Right cardiac atrium (tissue), 5 donors: ENCODE results near the gene LIX1L. TPM values are rescaled to one million over a fixed set of nuclear protein-coding genes. Genes with fewer than 3 reads are reported as not detected.
"Not testable (repeated sequence)": the region's sequence is repeated elsewhere in the genome, so short reads cannot be mapped to it uniquely, and the experiment has no call there.

Experiments used
- ATAC-seq, 2 donors: fragments of 200-7000 bp; cut with Tn5 transposase; one replicate each; pipeline versions ENCODE4 v1.8.0 to v1.9.1; 2020; ENCODE audit warnings: moderate library complexity in 2 of 2, mild to moderate bottlenecking in 1 of 2
- DNase-seq, 3 donors: peaks; one replicate each; pipeline ENCODE4 v3.0.0-alpha.2; 2020
- H3K27ac ChIP-seq: one replicate; pipeline ENCODE4 v1.5.1; 2013; ENCODE audit warnings: mild to moderate bottlenecking, low read length, control low read depth, moderate library complexity
- H3K27me3 ChIP-seq: one replicate; pipeline ENCODE4 v1.6.1; 2013; ENCODE audit not compliant: control insufficient read depth, insufficient read depth
- H3K4me1 ChIP-seq: one replicate; pipeline ENCODE4 v1.6.1; 2013; ENCODE audit warnings: low read length; ENCODE audit not compliant: control insufficient read depth, insufficient read depth
- H3K4me3 ChIP-seq: one replicate; pipeline ENCODE4 v1.5.1; 2013; ENCODE audit warnings: low read length, control low read depth
- H3K9me3 ChIP-seq: one replicate; pipeline ENCODE4 v1.6.1; 2013; ENCODE audit warnings: low read length; ENCODE audit not compliant: control insufficient read depth
- WGBS: extraction: QIAGEN DNeasy Blood & Tissue Kit; methylation state at CpG from one replicate; pipeline ENCODE4 v1.1.7; 2013; 5-methylcytosine and 5-hydroxymethylcytosine counted together
- intact Hi-C, 4 donors: fragments of 100-400 bp; cut with DNase I; formaldehyde crosslinking; loops; one replicate each; pipeline versions ENCODE4 v1.11.0 to v1.14.0; 2022 to 2023
- polyA plus RNA-seq: library from polyadenylated mRNA; stranded (reverse); fragments of 200-250 nt; gene quantifications from one replicate; pipeline ENCODE4 v1.2.3, GENCODE V29; 2013
- total RNA-seq, 4 donors: library from RNA; stranded (reverse); fragmentation: NEBNext Ultra II Directional; extraction: Animal tissue kit (Norgen Biotek cat#: 25700); gene quantifications; one replicate each; pipeline ENCODE4 v1.2.1, GENCODE V29; 2021
- donor health status: healthy with polysubstance abuse.
- donor health status: DM: no; HTN: yes; CAD: no.
- donor health status: DM: no; HTN: no; CAD: no.
- donor health status: DM: no; HTN: yes; CAD: no; lungs with severe emphysema.
- donor health status: DM: yes; HTN: yes; CAD: no.

The LIX1L gene
- total and polyA plus RNA-seq, 5 donors = 11.9 to 39.2 (median 28.3) TPM

GRCh38 chr1:145949219-145949618 is 8.6 kb downstream of the LIX1L start:
- H3K9me3 ChIP-seq = no peaks in the 10 kb centered on the region
- intact Hi-C loops = no loop called here
- 84% methylated on average over 4 of the region's 4 CpGs for WGBS
- H3K4me3 ChIP-seq = no peak overlapping the region
- DNase-seq (no peak), ATAC-seq (peak in 1 of 2 donors; percentile 15)
- H3K4me1 ChIP-seq = no peaks in the 10 kb centered on the region
- no peak overlapping the region for H3K27ac ChIP-seq
- no peaks in the 10 kb centered on the region for H3K27me3 ChIP-seq

GRCh38 chr1:145947551-145947950 is 10.3 kb downstream of the LIX1L start:
- DNase-seq = no peak
- Histone ChIP-seq H3K4me3 (no peak overlapping the region), H3K27me3 (no peaks in the 10 kb centered on the region), H3K4me1 (no peaks in the 10 kb centered on the region), H3K27ac (no peak overlapping the region), H3K9me3 (no peaks in the 10 kb centered on the region)
- WGBS = 78% methylated on average over 4 of the region's 4 CpGs
- intact Hi-C loops = no loop called here
- ATAC-seq = no peak

DNA sequence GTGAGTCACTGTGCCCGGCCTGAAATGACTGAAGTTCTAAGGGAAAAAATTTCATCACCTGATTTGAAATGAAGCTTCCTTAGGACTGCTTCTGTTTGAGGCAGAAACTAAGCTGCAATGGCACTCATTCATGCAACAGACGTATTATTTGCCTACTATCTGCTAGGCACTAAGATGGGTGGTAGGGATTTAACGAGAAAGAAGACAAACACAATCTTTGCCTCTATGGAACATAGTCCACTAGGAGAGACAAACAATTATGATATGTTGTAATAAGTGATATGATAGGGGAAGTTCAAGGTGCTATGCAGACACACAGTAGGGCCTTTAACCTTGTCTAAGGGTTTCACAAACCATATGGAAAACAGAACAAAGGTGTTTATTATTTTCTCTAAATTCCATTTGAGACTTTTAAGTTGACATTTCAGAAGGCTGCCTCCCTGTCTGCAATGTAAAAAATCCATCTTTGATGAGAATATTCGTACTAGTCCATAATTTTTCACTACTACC is 11.3 kb downstream of the LIX1L start:
- no peak for ATAC-seq
- Histone ChIP-seq H3K4me3 (no peak overlapping the region), H3K27ac (no peak overlapping the region), H3K27me3 (no peaks in the 10 kb centered on the region), H3K4me1 (no peaks in the 10 kb centered on the region), H3K9me3 (no peaks in the 10 kb centered on the region)
- intact Hi-C loops = no loop called here
- no peak for DNase-seq
- WGBS = 91% methylated on average over 4 of the region's 4 CpGs

GRCh38 chr1:145944532-145944931 is 13.3 kb downstream of the LIX1L start:
- Histone ChIP-seq H3K4me3 (no peak overlapping the region), H3K4me1 (no peaks in the 10 kb centered on the region), H3K9me3 (no peaks in the 10 kb centered on the region), H3K27me3 (no peaks in the 10 kb centered on the region), H3K27ac (no peak overlapping the region)
- intact Hi-C loops = no loop called here
- DNase-seq (no peak), ATAC-seq (no peak)
- 86% methylated on average over 3 of the region's 3 CpGs for WGBS

DNA sequence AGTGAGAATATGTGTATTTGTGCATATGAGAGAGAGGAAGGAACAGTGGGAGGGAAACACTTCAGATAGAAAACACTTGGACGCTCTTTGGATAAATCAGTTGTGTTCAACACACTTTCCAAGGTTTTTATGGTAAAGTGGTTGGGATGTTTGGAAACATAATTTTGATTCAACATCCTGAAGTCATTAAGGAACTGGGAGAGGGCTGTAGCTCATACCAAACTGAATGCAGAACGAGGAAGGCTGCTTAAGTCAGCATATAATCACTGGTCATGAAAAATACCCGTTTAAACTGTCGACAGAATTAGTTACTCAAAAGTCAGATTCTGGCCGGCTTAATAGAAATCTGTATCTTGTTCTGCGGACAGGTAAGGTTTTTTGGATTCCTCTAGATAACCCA is 14.9 kb downstream of the LIX1L start:
- intact Hi-C loops = no loop called here
- Histone ChIP-seq H3K27me3 (no peaks in the 10 kb centered on the region), H3K9me3 (no peaks in the 10 kb centered on the region), H3K4me3 (no peak overlapping the region), H3K4me1 (no peaks in the 10 kb centered on the region), H3K27ac (no peak overlapping the region)
- DNase-seq = no peak
- 83% methylated on average over 6 of the region's 6 CpGs for WGBS
- ATAC-seq = no peak

DNA sequence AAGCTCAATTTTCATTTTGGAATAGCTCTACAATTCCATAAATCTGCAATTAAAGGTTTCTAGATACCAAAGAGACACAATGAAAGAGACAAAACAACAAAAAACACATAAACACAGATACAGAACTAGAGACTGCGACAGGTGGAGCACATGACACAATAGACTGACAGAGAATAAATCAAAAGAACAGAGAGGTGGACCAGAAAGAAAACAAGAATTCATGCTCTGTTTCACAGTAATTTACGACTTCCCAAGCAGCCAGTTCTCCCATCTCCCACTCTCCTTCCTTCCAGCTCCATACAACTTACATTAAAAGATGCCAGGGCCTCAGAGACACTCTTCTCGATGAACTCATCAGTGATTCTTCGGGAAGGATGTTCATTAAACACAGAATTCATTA is 15.4 kb downstream of the LIX1L start:
- DNase-seq = no peak
- Histone ChIP-seq H3K27ac (no peak overlapping the region), H3K9me3 (no peaks in the 10 kb centered on the region), H3K27me3 (no peaks in the 10 kb centered on the region), H3K4me3 (no peak overlapping the region), H3K4me1 (no peaks in the 10 kb centered on the region)
- intact Hi-C loops = no loop called here
- 84% methylated on average over 4 of the region's 4 CpGs for WGBS
- ATAC-seq = no peak

- no peaks in the 10 kb centered on the region for H3K4me1 ChIP-seq
- H3K27ac ChIP-seq = no peak overlapping the region
- ATAC-seq (no peak), DNase-seq (no peak)
- H3K9me3 ChIP-seq = no peaks in the 10 kb centered on the region
- H3K4me3 ChIP-seq = no peak overlapping the region
- no peaks in the 10 kb centered on the region for H3K27me3 ChIP-seq
- 96% methylated on average over 1 of the region's 1 CpG for WGBS
- intact Hi-C loops = no loop called here
These were observed 20.4 kb downstream of the LIX1L start for GRCh38 chr1:145937436-145937835.

GRCh38 chr1:145936247-145936646 is 21.6 kb downstream of the LIX1L start:
- 84% methylated on average over 8 of the region's 8 CpGs for WGBS
- no peak for DNase-seq
- no peaks in the 10 kb centered on the region for H3K4me1 ChIP-seq

DNA sequence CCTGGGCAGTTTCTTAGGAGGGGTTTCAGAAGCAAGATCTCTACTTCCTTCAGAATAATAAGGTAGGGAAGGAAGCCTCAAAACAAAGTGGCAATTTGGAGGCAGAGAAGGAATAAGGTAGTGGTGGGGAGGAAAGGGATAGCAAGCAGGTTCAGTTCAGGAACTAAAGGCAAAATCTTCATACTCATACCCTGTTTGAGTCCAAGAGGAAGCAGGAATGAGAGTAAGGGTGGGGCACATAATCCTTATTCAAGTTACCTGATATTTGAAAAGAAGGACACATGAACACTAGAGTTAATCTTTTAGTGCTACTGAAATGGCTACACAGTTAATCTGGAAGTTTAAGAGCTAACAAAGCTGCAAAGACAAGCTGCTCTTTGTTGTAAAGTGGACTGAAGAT is 22.1 kb downstream of the LIX1L start:
- no peak overlapping the region for H3K27ac ChIP-seq
- intact Hi-C loops = no loop called here

More at GRCh38 chr1:145936247-145936646, 21.6 kb downstream of the LIX1L start:
- ATAC-seq = no peak
- intact Hi-C loops = no loop called here
- no peak overlapping the region for H3K4me3 ChIP-seq
- no peak overlapping the region for H3K27ac ChIP-seq
- no peaks in the 10 kb centered on the region for H3K27me3 ChIP-seq
- H3K9me3 ChIP-seq = no peaks in the 10 kb centered on the region

DNA sequence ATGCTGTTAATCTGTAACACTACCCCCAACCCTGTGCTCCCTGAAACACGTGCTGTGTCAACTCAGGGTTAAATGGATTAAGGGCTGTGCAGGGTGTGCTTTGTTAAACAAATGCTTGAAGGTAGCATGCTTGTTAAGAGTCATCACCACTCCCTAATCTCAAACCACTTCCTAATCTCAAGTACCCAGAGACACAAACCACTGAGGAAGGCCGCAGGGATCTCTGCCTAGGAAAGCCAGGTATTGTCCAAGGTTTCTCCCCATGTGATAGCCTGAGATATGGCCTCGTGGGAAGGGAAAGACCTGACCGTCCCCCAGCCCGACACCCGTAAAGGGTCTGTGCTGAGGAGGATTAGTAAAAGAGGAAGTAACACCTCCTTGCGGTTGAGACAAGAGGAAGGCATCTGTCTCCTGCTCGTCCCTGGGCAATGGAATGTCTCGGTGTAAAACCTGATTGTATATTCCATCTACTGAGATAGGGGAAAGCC is 25.3 kb downstream of the LIX1L start:
- whole genome bisulfite sequencing = 36% methylated on average over 9 of the region's 9 CpGs
- DNase-seq, H3K27me3 ChIP-seq, H3K4me3 ChIP-seq, ATAC-seq, H3K4me1 ChIP-seq, intact Hi-C loops, H3K9me3 ChIP-seq, H3K27ac ChIP-seq: not testable (repeated sequence)

More for the DNA sequence above, 22.1 kb downstream of the LIX1L start:
- H3K4me1 ChIP-seq = no peaks in the 10 kb centered on the region
- DNase-seq (no peak), ATAC-seq (no peak)
- H3K9me3 ChIP-seq = no peaks in the 10 kb centered on the region
- no peak overlapping the region for H3K4me3 ChIP-seq
- no peaks in the 10 kb centered on the region for H3K27me3 ChIP-seq

DNA sequence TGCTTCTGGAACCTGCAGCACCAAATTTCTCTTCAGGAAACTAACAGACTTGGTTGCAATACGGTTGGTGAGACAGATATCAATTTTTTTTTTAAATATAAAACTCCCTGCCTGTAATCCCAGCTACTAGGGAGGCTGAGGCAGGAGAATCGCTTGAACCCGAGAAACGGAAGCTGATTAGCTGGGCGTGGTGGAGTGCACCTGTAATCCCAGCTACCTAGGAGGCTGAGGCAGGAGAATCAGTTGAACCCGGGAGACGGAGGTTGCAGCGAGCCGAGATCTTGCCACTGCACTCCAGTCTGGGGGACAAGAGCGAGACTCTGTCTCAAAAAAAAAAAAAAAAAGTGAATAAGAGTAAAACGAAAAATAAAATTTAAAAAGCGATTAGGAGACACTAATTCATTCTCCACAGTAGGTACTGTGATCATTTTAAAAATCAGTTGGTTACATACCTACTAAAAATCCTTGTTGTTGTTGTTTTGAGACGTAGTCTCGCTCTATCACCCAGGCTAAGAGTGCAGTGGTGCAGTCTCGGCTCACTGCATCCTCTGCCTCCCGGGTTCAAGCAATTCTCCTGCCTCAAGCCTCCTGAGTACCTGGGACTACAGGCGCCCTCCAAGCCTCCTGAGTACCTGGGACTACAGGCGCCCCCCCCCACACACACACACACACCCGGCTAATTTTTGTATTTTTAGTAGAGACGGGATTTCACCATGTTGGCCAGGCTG is 29.7 kb downstream of the LIX1L start:
- Histone ChIP-seq H3K4me3 (peak overlapping the region; percentile 99), H3K4me1 (peaks cover 1% of the 10 kb centered on the region), H3K27me3 (no peaks in the 10 kb centered on the region), H3K9me3 (no peaks in the 10 kb centered on the region), H3K27ac (peak overlapping the region; percentile 97)
- intact Hi-C loops = no loop called here
- no peak for ATAC-seq
- 69% methylated on average over 20 of the region's 20 CpGs for WGBS
- peak in 1 of 3 donors; percentile 54 for DNase-seq
